ENCODE results near the gene CHMP4B.

The CHMP4B gene

DNA sequence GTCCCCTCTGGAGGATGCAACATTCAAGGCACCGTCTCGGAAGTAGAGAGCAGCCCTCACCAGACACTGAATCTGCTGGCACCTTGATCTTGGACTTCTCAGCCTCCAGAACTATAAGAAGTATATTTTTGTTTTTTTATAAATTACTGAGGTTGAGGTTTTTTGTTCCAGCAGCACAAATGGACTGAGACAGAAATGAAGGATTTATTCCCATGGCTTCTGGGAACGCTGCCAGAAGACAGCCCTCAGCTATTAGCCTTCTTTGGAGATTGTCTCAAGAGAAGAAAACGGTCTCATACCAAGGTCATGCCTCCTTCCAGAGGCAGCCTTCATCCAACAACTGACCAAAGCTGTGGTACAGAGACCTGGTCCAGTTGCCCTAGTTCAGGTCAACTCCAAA lies 85.4 kb downstream of the CHMP4B start:
- Histone ChIP-seq H3K4me1 (ENCODE audit: control insufficient read depth, insufficient read depth, low read length, unreplicated experiment) (no peaks in the 10 kb centered on the region), H2AFZ (ENCODE audit: low read length, unreplicated experiment) (no peak overlapping the region), H3K36me3 (ENCODE audit: insufficient read depth, low read length) (no peaks in the 10 kb centered on the region), H3K79me2 (ENCODE audit: control insufficient read depth, insufficient read depth, low read length, unreplicated experiment) (no peaks in the 10 kb centered on the region), H3K27me3 (ENCODE audit: insufficient read depth, low read length) (peaks cover 8% of the 10 kb centered on the region; the same call in 1 of the 2 replicates), H3K27ac (ENCODE audit: low read depth, low read length) (no peak overlapping the region), H3K4me3 (ENCODE audit: low read depth, low read length) (no peak overlapping the region)

DNA sequence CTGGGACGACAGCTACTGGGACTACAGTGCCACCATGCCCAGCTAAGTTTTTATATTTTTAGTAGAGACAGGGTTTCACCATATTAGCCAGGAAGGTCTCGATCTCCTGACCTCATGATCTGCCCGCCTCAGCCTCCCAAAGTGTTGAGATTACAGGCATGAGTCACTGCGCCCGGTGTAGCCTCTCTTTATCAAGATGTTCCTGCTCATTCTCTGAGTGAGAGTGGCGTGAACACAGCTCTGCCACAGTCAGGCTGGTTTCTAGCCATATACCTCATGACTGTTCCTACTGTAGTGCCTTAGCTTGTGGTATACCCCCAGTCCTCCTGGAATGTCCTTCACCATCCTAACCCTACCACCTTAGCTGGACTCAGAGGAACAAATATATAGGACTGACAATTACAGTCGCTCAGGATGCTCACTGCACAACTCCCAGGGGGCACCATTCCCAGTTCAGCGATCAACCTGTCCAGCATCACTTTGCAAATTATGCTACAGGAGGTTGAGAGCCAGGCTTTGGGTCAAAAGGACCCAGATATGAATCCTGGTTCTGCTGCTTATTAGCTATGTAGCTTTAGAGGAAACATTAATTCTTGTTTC lies 86.3 kb downstream of the CHMP4B start:
- Histone ChIP-seq H3K4me1 (ENCODE audit: control insufficient read depth, insufficient read depth, low read length, unreplicated experiment) (no peaks in the 10 kb centered on the region), H3K36me3 (ENCODE audit: insufficient read depth, low read length) (no peaks in the 10 kb centered on the region), H3K27ac (ENCODE audit: low read depth, low read length) (no peak overlapping the region), H3K4me3 (ENCODE audit: low read depth, low read length) (no peak overlapping the region), H2AFZ (ENCODE audit: low read length, unreplicated experiment) (no peak overlapping the region), H3K79me2 (ENCODE audit: control insufficient read depth, insufficient read depth, low read length, unreplicated experiment) (no peaks in the 10 kb centered on the region), H3K27me3 (ENCODE audit: insufficient read depth, low read length) (peaks cover 8% of the 10 kb centered on the region; the same call in 1 of the 2 replicates)

DNA sequence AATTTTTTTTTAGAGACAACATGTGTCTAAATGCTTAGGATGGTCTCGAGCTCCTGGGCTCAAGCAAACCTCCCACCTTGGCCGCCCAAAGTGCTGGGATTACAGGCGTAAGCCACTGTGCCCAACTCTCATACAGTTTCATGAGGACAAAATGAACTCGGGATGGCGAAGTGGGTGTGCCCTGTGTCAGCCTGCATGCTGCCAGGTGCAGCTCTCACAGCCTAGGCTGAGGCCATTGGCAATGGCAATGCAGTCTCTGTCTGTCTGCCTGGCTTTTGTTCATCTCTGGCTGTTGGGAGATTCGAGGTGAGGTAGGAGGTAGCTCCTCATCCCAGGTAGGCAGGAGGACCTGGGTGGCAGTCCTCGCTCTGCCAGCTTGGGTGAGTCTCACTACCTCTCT lies 88.0 kb downstream of the CHMP4B start:
- Histone ChIP-seq H3K27me3 (ENCODE audit: insufficient read depth, low read length) (peaks cover 8% of the 10 kb centered on the region; the same call in 1 of the 2 replicates), H3K27ac (ENCODE audit: low read depth, low read length) (no peak overlapping the region), H3K79me2 (ENCODE audit: control insufficient read depth, insufficient read depth, low read length, unreplicated experiment) (no peaks in the 10 kb centered on the region), H2AFZ (ENCODE audit: low read length, unreplicated experiment) (no peak overlapping the region), H3K4me3 (ENCODE audit: low read depth, low read length) (no peak overlapping the region), H3K4me1 (ENCODE audit: control insufficient read depth, insufficient read depth, low read length, unreplicated experiment) (no peaks in the 10 kb centered on the region), H3K36me3 (ENCODE audit: insufficient read depth, low read length) (no peaks in the 10 kb centered on the region)

DNA sequence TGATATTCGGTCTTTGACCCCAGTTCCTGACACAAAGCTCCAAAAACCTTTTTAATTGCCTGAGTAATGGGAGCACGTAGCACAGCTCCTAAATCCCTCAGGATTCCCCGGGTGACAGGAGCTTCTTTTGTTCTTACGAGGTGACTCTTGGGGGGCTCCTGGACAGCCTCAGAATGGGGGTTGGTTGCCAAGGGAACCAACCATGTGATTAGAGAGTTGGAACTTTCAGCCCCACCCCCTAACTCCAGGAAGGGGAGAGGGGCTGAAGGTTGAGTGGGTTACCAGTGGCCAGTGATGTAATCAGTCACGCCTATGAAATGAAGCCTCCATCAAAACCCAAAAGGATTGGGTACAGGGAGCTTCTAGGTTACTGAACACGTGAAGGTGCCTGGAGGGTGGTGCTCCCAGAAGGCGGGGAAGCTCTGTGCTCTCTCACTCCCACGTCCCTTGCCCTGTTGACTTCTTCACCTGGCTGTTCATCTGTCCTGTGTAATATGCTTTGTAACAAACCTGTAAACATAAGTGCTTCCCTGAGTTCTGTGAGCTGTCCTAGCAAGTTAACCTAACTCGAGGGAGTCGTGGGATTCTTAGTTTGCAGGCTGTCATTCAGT lies 89.5 kb downstream of the CHMP4B start:
- no peak overlapping the region for H2AFZ ChIP-seq (ENCODE audit: low read length, unreplicated experiment)

DNA sequence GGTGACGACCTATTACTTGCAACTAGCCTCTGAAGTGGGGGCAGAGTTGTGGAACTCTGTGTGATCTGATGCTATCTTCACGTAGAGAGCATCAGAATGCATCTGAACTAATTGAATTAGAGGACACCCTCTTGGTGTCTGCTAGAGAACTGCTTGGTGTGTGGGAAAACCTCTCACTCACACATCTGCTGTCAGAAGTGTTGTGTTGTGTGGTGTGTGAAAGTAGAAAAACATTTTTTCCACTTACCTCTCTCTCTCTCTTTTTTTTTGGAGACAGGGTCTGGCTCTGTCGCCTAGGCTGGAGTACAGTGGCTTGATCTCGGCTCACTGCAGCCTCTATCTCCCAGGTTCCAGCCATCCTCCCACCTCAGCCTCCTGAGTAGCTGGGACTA lies 90.0 kb downstream of the CHMP4B start:
- no peaks in the 10 kb centered on the region for H3K36me3 ChIP-seq (ENCODE audit: insufficient read depth, low read length)
- H3K27me3 ChIP-seq (ENCODE audit: insufficient read depth, low read length) = peaks cover 8% of the 10 kb centered on the region; the same call in 1 of the 2 replicates
- no peak overlapping the region for H2AFZ ChIP-seq (ENCODE audit: low read length, unreplicated experiment)
- H3K79me2 ChIP-seq (ENCODE audit: control insufficient read depth, insufficient read depth, low read length, unreplicated experiment) = no peaks in the 10 kb centered on the region
- H3K4me3 ChIP-seq (ENCODE audit: low read depth, low read length) = no peak overlapping the region
- H3K27ac ChIP-seq (ENCODE audit: low read depth, low read length) = no peak overlapping the region
- no peaks in the 10 kb centered on the region for H3K4me1 ChIP-seq (ENCODE audit: control insufficient read depth, insufficient read depth, low read length, unreplicated experiment)

More for the DNA sequence above, 89.5 kb downstream of the CHMP4B start:
- H3K27ac ChIP-seq (ENCODE audit: low read depth, low read length) = no peak overlapping the region
- peaks cover 8% of the 10 kb centered on the region; the same call in 1 of the 2 replicates for H3K27me3 ChIP-seq (ENCODE audit: insufficient read depth, low read length)
- no peaks in the 10 kb centered on the region for H3K4me1 ChIP-seq (ENCODE audit: control insufficient read depth, insufficient read depth, low read length, unreplicated experiment)
- no peak overlapping the region for H3K4me3 ChIP-seq (ENCODE audit: low read depth, low read length)
- H3K36me3 ChIP-seq (ENCODE audit: insufficient read depth, low read length) = no peaks in the 10 kb centered on the region
- no peaks in the 10 kb centered on the region for H3K79me2 ChIP-seq (ENCODE audit: control insufficient read depth, insufficient read depth, low read length, unreplicated experiment)

DNA sequence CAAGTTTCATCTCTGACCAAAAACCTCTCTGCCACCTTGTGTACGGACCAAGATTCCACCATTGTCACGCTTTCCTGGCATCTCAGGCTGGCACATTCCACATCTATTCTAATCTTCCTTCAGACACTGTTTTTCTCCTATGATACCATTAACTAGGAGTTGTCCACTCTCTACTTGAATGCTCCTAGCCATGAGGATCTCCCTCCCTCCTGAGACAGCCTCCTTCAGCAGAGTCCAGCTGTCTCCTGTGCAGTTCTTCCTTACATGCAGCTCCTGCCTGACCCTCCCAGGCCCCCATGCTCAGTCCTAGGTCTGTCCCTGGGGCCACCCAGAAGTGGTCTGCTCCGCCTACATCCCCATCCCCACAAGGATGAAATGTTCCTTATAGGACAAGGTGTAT lies 90.9 kb downstream of the CHMP4B start:
- Histone ChIP-seq H3K79me2 (ENCODE audit: control insufficient read depth, insufficient read depth, low read length, unreplicated experiment) (no peaks in the 10 kb centered on the region), H3K4me3 (ENCODE audit: low read depth, low read length) (no peak overlapping the region), H3K27me3 (ENCODE audit: insufficient read depth, low read length) (peaks cover 5% of the 10 kb centered on the region; the same call in 1 of the 2 replicates), H3K4me1 (ENCODE audit: control insufficient read depth, insufficient read depth, low read length, unreplicated experiment) (no peaks in the 10 kb centered on the region), H2AFZ (ENCODE audit: low read length, unreplicated experiment) (no peak overlapping the region), H3K27ac (ENCODE audit: low read depth, low read length) (no peak overlapping the region), H3K36me3 (ENCODE audit: insufficient read depth, low read length) (no peaks in the 10 kb centered on the region)

Data from ACC112 (cell line).